ENCODE measurements around the gene TPP2.

TPP2 gene

GRCh38 chr13:102651892-102652291, 55.1 kb downstream of the TPP2 start:
- DNase-seq (ENCODE audit: low read depth in 2 of 2, low spot score in 1 of 2): no peak

- DNase-seq (ENCODE audit: low read depth in 2 of 2, low spot score in 1 of 2): no peak
These were observed 58.0 kb downstream of the TPP2 start for GRCh38 chr13:102654756-102655155.

- DNase-seq (ENCODE audit: low read depth in 2 of 2, low spot score in 1 of 2): no peak
These were observed 60.8 kb downstream of the TPP2 start for GRCh38 chr13:102657630-102658029.

- no peak for DNase-seq (ENCODE audit: low read depth in 2 of 2, low spot score in 1 of 2)
These were observed 61.9 kb downstream of the TPP2 start for GRCh38 chr13:102658660-102659059.

GRCh38 chr13:102659168-102659713, 62.5 kb downstream of the TPP2 start:
- no peak for DNase-seq (ENCODE audit: low read depth in 2 of 2, low spot score in 1 of 2)

- DNase-seq (ENCODE audit: low read depth in 2 of 2, low spot score in 1 of 2): no peak
These were observed 70.2 kb downstream of the TPP2 start for GRCh38 chr13:102667023-102667422.

GRCh38 chr13:102667911-102668310, 71.1 kb downstream of the TPP2 start:
- DNase-seq (ENCODE audit: low read depth in 2 of 2, low spot score in 1 of 2): no peak

GRCh38 chr13:102670130-102670529, 73.3 kb downstream of the TPP2 start:
- no peak for DNase-seq (ENCODE audit: low read depth in 2 of 2, low spot score in 1 of 2)

GRCh38 chr13:102675115-102675514, 78.3 kb downstream of the TPP2 start:
- DNase-seq (ENCODE audit: low read depth in 2 of 2, low spot score in 1 of 2): no peak

GRCh38 chr13:102677122-102677521, 80.3 kb downstream of the TPP2 start:
- DNase-seq (ENCODE audit: low read depth in 2 of 2, low spot score in 1 of 2): no peak

- DNase-seq (ENCODE audit: low read depth in 2 of 2, low spot score in 1 of 2): no peak
These were observed 81.7 kb downstream of the TPP2 start for GRCh38 chr13:102678339-102679107.

- DNase-seq (ENCODE audit: low read depth in 2 of 2, low spot score in 1 of 2): no peak
These were observed 82.8 kb downstream of the TPP2 start for GRCh38 chr13:102679449-102680132.

- DNase-seq (ENCODE audit: low read depth in 2 of 2, low spot score in 1 of 2): no peak
These were observed 83.4 kb downstream of the TPP2 start for GRCh38 chr13:102680133-102680717.

GRCh38 chr13:102680842-102681740, 84.3 kb downstream of the TPP2 start:
- no peak for DNase-seq (ENCODE audit: low read depth in 2 of 2, low spot score in 1 of 2)

- DNase-seq (ENCODE audit: low read depth in 2 of 2, low spot score in 1 of 2): no peak
These were observed 85.4 kb downstream of the TPP2 start for GRCh38 chr13:102682211-102682610.

GRCh38 chr13:102682727-102683126, 85.9 kb downstream of the TPP2 start:
- no peak for DNase-seq (ENCODE audit: low read depth in 2 of 2, low spot score in 1 of 2)

- DNase-seq (ENCODE audit: low read depth in 2 of 2, low spot score in 1 of 2): no peak
These were observed 86.9 kb downstream of the TPP2 start for GRCh38 chr13:102683637-102684036.

- no peak for DNase-seq (ENCODE audit: low read depth in 2 of 2, low spot score in 1 of 2)
These were observed 89.2 kb downstream of the TPP2 start for GRCh38 chr13:102686024-102686423.

- DNase-seq (ENCODE audit: low read depth in 2 of 2, low spot score in 1 of 2): no peak
These were observed 90.7 kb downstream of the TPP2 start for GRCh38 chr13:102687520-102687919.

- DNase-seq (ENCODE audit: low read depth in 2 of 2, low spot score in 1 of 2): no peak
These were observed 91.7 kb downstream of the TPP2 start for GRCh38 chr13:102688306-102688973.

All from stimulated activated CD8-positive, alpha-beta memory T cell treated with anti-CD3 and anti-CD28 coated beads, Interleukin-4, amount 100 ng/mL, for 1 hour (primary cell).